CD4-positive, alpha-beta T cell (primary cell): ENCODE measurements around the gene CFLAR. TPM values are rescaled to one million over a fixed set of nuclear protein-coding genes. Genes with fewer than 3 reads are reported as not detected.

ENCODE experiments used
- ATAC-seq: fragments of 200-7000 bp; cut with Tn5 transposase; one replicate; pipeline ENCODE4 v1.10.0; 2022; ENCODE audit warnings: mild to moderate bottlenecking; ENCODE audit not compliant: poor library complexity
- CTCF ChIA-PET: fragments of 350-600 bp; sonication (Branson Sonifier 250); formaldehyde crosslinking; loops from one replicate; lab custom pipeline; 2021; ENCODE audit warnings: antibody characterized with exemption, inconsistent platforms; lab: Charles Lee
- POLR2A ChIA-PET: fragments of 350-600 bp; sonication (Branson Sonifier 250); formaldehyde crosslinking; loops from one replicate; lab custom pipeline; 2021; ENCODE audit warnings: antibody characterized with exemption, inconsistent platforms; lab: Charles Lee
- DNase-seq, 14 experiments: peaks; one replicate each; pipeline ENCODE4 v3.0.0-alpha.2; 2013 to 2020; ENCODE audit warnings: mixed read lengths in 2 of 14
- H3K27ac ChIP-seq, 2 donors: one replicate each; pipeline versions ENCODE4 v1.5.1 to v1.7.0; 2013; ENCODE audit warnings: low read length in 2 of 2, low read depth in 1 of 2, mild to moderate bottlenecking in 1 of 2
- H3K27me3 ChIP-seq, 2 experiments: 1 replicate in 1 of 2; 2 replicates in 1 of 2; pipeline versions ENCODE4 v1.6.1 to v1.7.0; 2013; ENCODE audit warnings: low read length in 2 of 2, control low read depth in 1 of 2, mild to moderate bottlenecking in 1 of 2, moderate library complexity in 1 of 2; ENCODE audit not compliant: insufficient read depth in 2 of 2, control insufficient read depth in 1 of 2
- H3K36me3 ChIP-seq: one replicate; pipeline ENCODE4 v1.6.1; 2013; ENCODE audit warnings: low read length, control low read depth; ENCODE audit not compliant: insufficient read depth
- H3K4me1 ChIP-seq: one replicate; pipeline ENCODE4 v1.6.1; 2013; ENCODE audit warnings: low read length, control low read depth; ENCODE audit not compliant: insufficient read depth
- H3K4me3 ChIP-seq: one replicate; pipeline ENCODE4 v1.5.1; 2013; ENCODE audit warnings: mild to moderate bottlenecking, low read length, moderate library complexity
- H3K9me3 ChIP-seq, 2 experiments: 1 replicate in 1 of 2; 2 replicates in 1 of 2; pipeline versions ENCODE4 v1.6.1 to v1.7.0; 2013; ENCODE audit warnings: low read length in 2 of 2, mild to moderate bottlenecking in 2 of 2, control low read depth in 1 of 2, moderate library complexity in 1 of 2; ENCODE audit not compliant: control insufficient read depth in 1 of 2, insufficient read depth in 1 of 2
- H3K27ac Mint-ChIP-seq: one replicate; pipeline ENCODE4 v1.8.0; 2020; ENCODE audit warnings: mixed read lengths
- H3K27me3 Mint-ChIP-seq: one replicate; pipeline ENCODE4 v1.8.0; 2021; ENCODE audit warnings: mixed read lengths
- H3K36me3 Mint-ChIP-seq: one replicate; pipeline ENCODE4 v1.8.0; 2021; ENCODE audit warnings: low read depth, mixed read lengths
- H3K4me1 Mint-ChIP-seq: one replicate; pipeline ENCODE4 v1.8.0; 2021; ENCODE audit warnings: low read depth, mixed read lengths
- H3K4me3 Mint-ChIP-seq: one replicate; pipeline ENCODE4 v1.8.0; 2020; ENCODE audit warnings: mild to moderate bottlenecking, mixed read lengths
- H3K9me3 Mint-ChIP-seq: one replicate; pipeline ENCODE4 v1.8.0; 2020; ENCODE audit warnings: mixed read lengths
- CTCF ChIP-seq: fragments of 200-600 bp; IDR thresholded peaks from one replicate; pipeline ENCODE4 v1.8.0; 2022; ENCODE audit warnings: antibody characterized with exemption, mild to moderate bottlenecking
- intact Hi-C, 2 experiments: fragments of 100-400 bp; cut with DNase I in 1 of 2; cut with micrococcal nuclease in 1 of 2; formaldehyde crosslinking; loops; one replicate each; pipeline versions ENCODE4 v1.15.1 to v1.9.0; 2023 to 2025; cut with DNase I, micrococcal nuclease
- total RNA-seq, 174 experiments: library from RNA in 2 of 174; stranded (reverse) in 2 of 174; gene quantifications; one replicate each; pipeline ENCODE4 v1.2.3 and lab custom pipeline; 2021 to 2026

Gene CFLAR
- total RNA-seq, 2 experiments from 2014 or later = 178 to 181 TPM

- CTCF ChIA-PET = no interaction called here
- ATAC-seq = no peak
- Histone ChIP-seq H3K27me3 (no peaks in the 10 kb centered on the region), H3K36me3 (no peaks in the 10 kb centered on the region), H3K4me1 (peaks cover under 1% of the 10 kb centered on the region), H3K27ac (no peak overlapping the region), H3K4me3 (no peak overlapping the region), H3K9me3 (no peaks in the 10 kb centered on the region)
- intact Hi-C loops = no loop called here
- Mint-ChIP-seq H3K36me3 (no peaks in the 10 kb centered on the region), H3K9me3 (no peaks in the 10 kb centered on the region), H3K4me3 (no peak overlapping the region), H3K27me3 (no peaks in the 10 kb centered on the region), H3K27ac (no peak overlapping the region), H3K4me1 (peaks cover 10% of the 10 kb centered on the region)
- POLR2A ChIA-PET = interaction anchor here (0.7 to 4.2 kb wide), 2 partner anchors 10 to 122 kb away, joined by 3 to 18 read pairs; partner anchors contain the start of gene CFLAR
- no peak for TF ChIP-seq CTCF
- DNase-seq = no peak
These were observed 8.3 kb upstream of the CFLAR start for GRCh38 chr2:201107624-201108023.

GRCh38 chr2:201108341-201108740 is 7.6 kb upstream of the CFLAR start:
- ATAC-seq (no peak), DNase-seq (no peak)
- Histone ChIP-seq H3K36me3 (no peaks in the 10 kb centered on the region), H3K27me3 (no peaks in the 10 kb centered on the region), H3K9me3 (no peaks in the 10 kb centered on the region), H3K4me1 (peaks cover 8% of the 10 kb centered on the region), H3K4me3 (no peak overlapping the region), H3K27ac (no peak overlapping the region)
- Mint-ChIP-seq H3K27me3 (no peaks in the 10 kb centered on the region), H3K9me3 (no peaks in the 10 kb centered on the region), H3K4me1 (peaks cover 11% of the 10 kb centered on the region), H3K4me3 (no peak overlapping the region), H3K27ac (no peak overlapping the region), H3K36me3 (peaks cover under 1% of the 10 kb centered on the region)
- no peak for TF ChIP-seq CTCF
- ChIA-PET CTCF (interaction anchor here (1.4 kb wide), 1 partner anchor 39 kb away, joined by 3 read pairs; no protein-coding TSS in a partner anchor), POLR2A (interaction anchor here (0.7 to 4.2 kb wide), 2 partner anchors 9 to 121 kb away, joined by 3 to 18 read pairs; partner anchors contain the start of gene CFLAR)
- intact Hi-C loops = no loop called here

DNA sequence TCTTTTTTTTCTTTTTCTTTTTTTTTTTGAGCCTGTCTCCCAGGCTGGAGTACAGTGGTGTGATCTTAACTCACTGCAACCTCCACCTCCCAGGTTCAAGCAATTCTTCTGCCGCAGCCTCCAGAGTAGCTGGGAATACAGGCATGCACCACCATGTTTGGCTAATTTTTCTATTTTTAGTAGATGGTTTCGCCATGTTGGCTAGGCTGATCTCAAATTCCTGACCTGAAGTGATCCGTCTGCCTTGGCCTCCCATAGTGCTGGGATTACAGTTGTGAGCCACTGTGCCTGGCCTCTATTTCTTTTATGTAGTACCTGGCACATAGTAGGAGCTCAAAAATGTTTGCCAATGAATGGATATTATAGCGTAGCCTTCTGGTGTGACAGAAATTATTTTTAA is 6.8 kb upstream of the CFLAR start:
- H3K36me3 ChIP-seq = no peaks in the 10 kb centered on the region
- H3K27ac ChIP-seq = no peak overlapping the region
- peaks cover 10% of the 10 kb centered on the region for H3K4me1 ChIP-seq
- intact Hi-C loops = no loop called here
- H3K9me3 Mint-ChIP-seq = no peaks in the 10 kb centered on the region
- no peak overlapping the region for H3K4me3 Mint-ChIP-seq
- no peaks in the 10 kb centered on the region for H3K27me3 ChIP-seq
- H3K36me3 Mint-ChIP-seq = peaks cover 3% of the 10 kb centered on the region
- peaks cover 16% of the 10 kb centered on the region for H3K4me1 Mint-ChIP-seq
- H3K27me3 Mint-ChIP-seq = no peaks in the 10 kb centered on the region
- TF ChIP-seq CTCF = no peak
- H3K9me3 ChIP-seq = no peaks in the 10 kb centered on the region
- CTCF ChIA-PET = interaction anchor here (1.4 kb wide), 1 partner anchor 40 kb away, joined by 3 read pairs; no protein-coding TSS in a partner anchor
- no peak for ATAC-seq
- H3K4me3 ChIP-seq = no peak overlapping the region
- POLR2A ChIA-PET = interaction anchor here (0.7 to 4.2 kb wide), 2 partner anchors 8 to 49 kb away, joined by 3 to 18 read pairs; partner anchors contain the start of gene CFLAR
- no peak for DNase-seq
- no peak overlapping the region for H3K27ac Mint-ChIP-seq
